T-helper 2 cell treated with Interferon-gamma antibody and Interleukin-4, amounts not matched to agents 5 μg/mL and 100 μg/mL, for 36 hours (primary cell): ENCODE measurements around the gene NRG3.

Experiments
- DNase-seq: peaks from one replicate; pipeline ENCODE4 v3.0.0; 2021; ENCODE audit warnings: low spot score
- H3K27ac Mint-ChIP-seq: one replicate; pipeline ENCODE4 v1.8.0; 2021; ENCODE audit warnings: mild to moderate bottlenecking, mixed read lengths
- H3K27me3 Mint-ChIP-seq: one replicate; pipeline ENCODE4 v1.8.0; 2021; ENCODE audit warnings: low read depth, mixed read lengths
- H3K36me3 Mint-ChIP-seq: one replicate; pipeline ENCODE4 v1.8.0; 2021; ENCODE audit warnings: low read depth, mixed read lengths
- H3K4me1 Mint-ChIP-seq: one replicate; pipeline ENCODE4 v1.8.0; 2021; ENCODE audit warnings: low read depth, mixed read lengths
- H3K4me3 Mint-ChIP-seq: one replicate; pipeline ENCODE4 v1.8.0; 2022; ENCODE audit warnings: mild to moderate bottlenecking, moderate library complexity, mixed read lengths
- H3K9me3 Mint-ChIP-seq: one replicate; pipeline ENCODE4 v1.8.0; 2021; ENCODE audit warnings: mixed read lengths

Gene NRG3

GRCh38 chr10:82206831-82207230 is 331.8 kb downstream of the NRG3 start:
- no peak for DNase-seq
- H3K9me3 Mint-ChIP-seq, result peaks cover 3% of the 10 kb centered on the region
- H3K36me3 Mint-ChIP-seq, result no peaks in the 10 kb centered on the region
- no peaks in the 10 kb centered on the region for H3K27me3 Mint-ChIP-seq
- no peaks in the 10 kb centered on the region for H3K4me1 Mint-ChIP-seq
- no peak overlapping the region for H3K4me3 Mint-ChIP-seq
- no peak overlapping the region for H3K27ac Mint-ChIP-seq

GRCh38 chr10:82208726-82209125 is 333.7 kb downstream of the NRG3 start:
- H3K27me3 Mint-ChIP-seq, result no peaks in the 10 kb centered on the region
- DNase-seq, result no peak

GRCh38 chr10:82210331-82210730 is 335.3 kb downstream of the NRG3 start:
- no peaks in the 10 kb centered on the region for H3K27me3 Mint-ChIP-seq
- DNase-seq, result no peak
- peaks cover 4% of the 10 kb centered on the region for H3K9me3 Mint-ChIP-seq
- no peak overlapping the region for H3K27ac Mint-ChIP-seq
- no peak overlapping the region for H3K4me3 Mint-ChIP-seq
- H3K4me1 Mint-ChIP-seq, result no peaks in the 10 kb centered on the region
- H3K36me3 Mint-ChIP-seq, result no peaks in the 10 kb centered on the region

More at GRCh38 chr10:82208726-82209125, 333.7 kb downstream of the NRG3 start:
- H3K4me1 Mint-ChIP-seq, result no peaks in the 10 kb centered on the region
- no peaks in the 10 kb centered on the region for H3K9me3 Mint-ChIP-seq
- no peak overlapping the region for H3K4me3 Mint-ChIP-seq
- H3K27ac Mint-ChIP-seq, result no peak overlapping the region
- H3K36me3 Mint-ChIP-seq, result no peaks in the 10 kb centered on the region

- no peaks in the 10 kb centered on the region for H3K4me1 Mint-ChIP-seq
- H3K27ac Mint-ChIP-seq, result no peak overlapping the region
- DNase-seq, result no peak
- H3K4me3 Mint-ChIP-seq, result no peak overlapping the region
- H3K27me3 Mint-ChIP-seq, result no peaks in the 10 kb centered on the region
- no peaks in the 10 kb centered on the region for H3K36me3 Mint-ChIP-seq
- peaks cover 4% of the 10 kb centered on the region for H3K9me3 Mint-ChIP-seq
Measured at GRCh38 chr10:82211346-82211745, 336.4 kb downstream of the NRG3 start.

- Mint-ChIP-seq H3K36me3 (no peaks in the 10 kb centered on the region), H3K9me3 (peaks cover 4% of the 10 kb centered on the region), H3K4me1 (no peaks in the 10 kb centered on the region), H3K27me3 (no peaks in the 10 kb centered on the region), H3K4me3 (no peak overlapping the region), H3K27ac (no peak overlapping the region)
- no peak for DNase-seq
Measured at GRCh38 chr10:82212753-82213152, 337.8 kb downstream of the NRG3 start.

DNA sequence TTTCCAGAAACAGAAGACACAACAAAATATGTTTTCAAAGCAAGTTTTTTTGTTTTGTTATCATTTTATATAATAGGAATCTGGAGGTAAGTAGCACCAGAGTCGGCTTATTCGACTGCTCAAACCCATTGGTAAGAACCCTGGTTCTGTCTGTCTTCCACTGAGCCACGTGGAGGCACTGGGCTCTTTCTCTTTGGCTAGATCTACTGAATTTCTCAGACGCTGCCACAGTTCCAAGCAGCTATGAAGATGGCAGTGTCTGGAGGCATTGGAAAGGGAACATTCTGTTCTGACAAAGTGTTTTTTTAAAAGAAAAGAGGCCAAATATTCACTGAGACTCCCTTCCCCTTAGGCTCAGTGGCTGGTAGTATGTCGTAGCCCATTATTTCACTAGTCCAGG is 338.8 kb downstream of the NRG3 start:
- no peaks in the 10 kb centered on the region for H3K27me3 Mint-ChIP-seq
- no peak overlapping the region for H3K27ac Mint-ChIP-seq
- DNase-seq, result no peak
- no peaks in the 10 kb centered on the region for H3K36me3 Mint-ChIP-seq
- peaks cover 4% of the 10 kb centered on the region for H3K9me3 Mint-ChIP-seq
- H3K4me3 Mint-ChIP-seq, result no peak overlapping the region
- no peaks in the 10 kb centered on the region for H3K4me1 Mint-ChIP-seq

GRCh38 chr10:82221056-82221455 is 346.1 kb downstream of the NRG3 start:
- no peak for DNase-seq
- Mint-ChIP-seq H3K4me3 (no peak overlapping the region), H3K36me3 (no peaks in the 10 kb centered on the region), H3K9me3 (no peaks in the 10 kb centered on the region), H3K27ac (no peak overlapping the region), H3K4me1 (no peaks in the 10 kb centered on the region), H3K27me3 (no peaks in the 10 kb centered on the region)

GRCh38 chr10:82221601-82222149 is 346.7 kb downstream of the NRG3 start:
- H3K9me3 Mint-ChIP-seq, result no peaks in the 10 kb centered on the region
- no peaks in the 10 kb centered on the region for H3K4me1 Mint-ChIP-seq
- no peak overlapping the region for H3K4me3 Mint-ChIP-seq
- no peak overlapping the region for H3K27ac Mint-ChIP-seq
- no peaks in the 10 kb centered on the region for H3K36me3 Mint-ChIP-seq
- DNase-seq, result no peak
- no peaks in the 10 kb centered on the region for H3K27me3 Mint-ChIP-seq

DNA sequence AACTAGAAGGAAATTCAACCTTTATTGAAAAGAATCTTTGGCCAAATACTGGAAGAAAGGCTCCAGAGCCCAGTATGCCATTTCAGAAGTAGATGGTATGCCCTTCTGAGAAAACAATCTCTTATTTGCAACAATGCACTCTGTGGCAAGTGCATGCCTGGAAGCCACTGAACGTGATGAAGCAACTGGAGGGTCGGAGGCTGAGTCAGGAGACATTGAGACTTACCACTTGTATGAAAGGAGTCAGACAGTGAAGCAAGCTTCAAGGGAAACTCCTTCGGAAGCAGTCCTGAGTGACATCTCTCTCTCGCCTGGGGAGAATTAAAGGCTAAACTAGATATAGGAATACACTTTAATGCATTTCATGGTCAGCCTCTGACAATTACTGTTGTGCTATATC is 353.7 kb downstream of the NRG3 start:
- Mint-ChIP-seq H3K4me3 (no peak overlapping the region), H3K9me3 (peaks cover 18% of the 10 kb centered on the region), H3K4me1 (no peaks in the 10 kb centered on the region), H3K36me3 (no peaks in the 10 kb centered on the region), H3K27ac (no peak overlapping the region), H3K27me3 (no peaks in the 10 kb centered on the region)
- no peak for DNase-seq

GRCh38 chr10:82234173-82234572 is 359.2 kb downstream of the NRG3 start:
- H3K36me3 Mint-ChIP-seq, result no peaks in the 10 kb centered on the region
- no peaks in the 10 kb centered on the region for H3K4me1 Mint-ChIP-seq
- H3K9me3 Mint-ChIP-seq, result peaks cover 30% of the 10 kb centered on the region
- H3K4me3 Mint-ChIP-seq, result no peak overlapping the region
- no peak overlapping the region for H3K27ac Mint-ChIP-seq
- H3K27me3 Mint-ChIP-seq, result no peaks in the 10 kb centered on the region
- DNase-seq, result no peak

- Mint-ChIP-seq H3K4me1 (no peaks in the 10 kb centered on the region), H3K4me3 (no peak overlapping the region), H3K27ac (no peak overlapping the region), H3K27me3 (no peaks in the 10 kb centered on the region), H3K9me3 (peaks cover 23% of the 10 kb centered on the region), H3K36me3 (no peaks in the 10 kb centered on the region)
- no peak for DNase-seq
Measured at GRCh38 chr10:82236084-82236731, 361.2 kb downstream of the NRG3 start.

DNA sequence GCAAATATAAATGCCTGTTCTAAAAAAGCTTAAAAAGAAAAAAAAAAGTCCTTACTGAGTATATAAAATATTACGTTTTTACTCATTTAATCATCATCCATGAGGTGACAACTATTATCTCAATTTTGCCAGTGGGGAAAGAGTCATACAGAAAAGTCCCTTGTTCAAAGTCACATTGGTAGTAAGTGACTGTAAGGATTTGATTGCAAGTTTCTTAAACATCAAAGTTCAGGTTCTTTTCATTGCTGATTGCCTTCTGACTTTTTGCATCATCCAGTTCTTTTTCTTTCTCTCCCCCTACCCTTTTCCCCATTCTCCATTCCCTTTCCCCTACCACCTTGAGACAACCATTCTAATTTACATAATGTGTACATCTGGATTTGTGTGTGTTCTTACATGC is 363.3 kb downstream of the NRG3 start:
- peaks cover 19% of the 10 kb centered on the region for H3K9me3 Mint-ChIP-seq
- DNase-seq, result no peak
- H3K27me3 Mint-ChIP-seq, result no peaks in the 10 kb centered on the region
- H3K4me1 Mint-ChIP-seq, result no peaks in the 10 kb centered on the region
- no peak overlapping the region for H3K4me3 Mint-ChIP-seq
- no peak overlapping the region for H3K27ac Mint-ChIP-seq
- H3K36me3 Mint-ChIP-seq, result no peaks in the 10 kb centered on the region

DNA sequence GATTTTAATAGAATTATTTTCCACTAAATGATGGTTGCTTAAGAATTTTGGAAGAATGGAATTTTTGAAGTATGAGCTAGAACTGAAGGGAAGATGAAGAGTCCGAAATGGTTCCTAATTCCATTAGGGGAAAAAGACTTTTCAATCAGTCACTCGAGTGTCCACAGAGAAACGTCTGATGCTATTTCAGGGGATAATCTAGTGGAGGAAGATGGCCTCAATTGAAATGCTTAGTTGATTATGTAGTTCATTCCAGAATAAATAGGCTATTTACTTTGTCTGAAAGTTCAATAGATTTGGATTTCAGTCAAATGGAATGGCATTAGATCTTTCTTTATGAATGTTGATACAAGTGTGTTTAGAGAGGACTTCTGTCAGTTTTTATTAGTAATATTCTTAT is 365.4 kb downstream of the NRG3 start:
- Mint-ChIP-seq H3K4me3 (no peak overlapping the region), H3K27me3 (no peaks in the 10 kb centered on the region), H3K4me1 (no peaks in the 10 kb centered on the region), H3K9me3 (peaks cover 9% of the 10 kb centered on the region), H3K36me3 (no peaks in the 10 kb centered on the region), H3K27ac (no peak overlapping the region)
- DNase-seq, result no peak

- Mint-ChIP-seq H3K4me1 (no peaks in the 10 kb centered on the region), H3K4me3 (no peak overlapping the region), H3K27ac (no peak overlapping the region), H3K9me3 (peaks cover 4% of the 10 kb centered on the region), H3K27me3 (no peaks in the 10 kb centered on the region), H3K36me3 (no peaks in the 10 kb centered on the region)
- no peak for DNase-seq
Measured at GRCh38 chr10:82242778-82243177, 367.8 kb downstream of the NRG3 start.

- H3K27me3 Mint-ChIP-seq, result no peaks in the 10 kb centered on the region
- H3K9me3 Mint-ChIP-seq, result no peaks in the 10 kb centered on the region
Measured at GRCh38 chr10:82245157-82245556, 370.2 kb downstream of the NRG3 start.

More at GRCh38 chr10:82245157-82245556, 370.2 kb downstream of the NRG3 start:
- H3K27ac Mint-ChIP-seq, result no peak overlapping the region
- DNase-seq, result no peak
- H3K36me3 Mint-ChIP-seq, result no peaks in the 10 kb centered on the region
- no peaks in the 10 kb centered on the region for H3K4me1 Mint-ChIP-seq
- H3K4me3 Mint-ChIP-seq, result no peak overlapping the region
